ENCODE results near the gene GET4. TPM values are rescaled to one million over a fixed set of nuclear protein-coding genes. Genes with fewer than 3 reads are reported as not detected.
"Not testable (repeated sequence)": the region's sequence is repeated elsewhere in the genome, so short reads cannot be mapped to it uniquely, and the experiment has no call there.

Gene GET4
- total RNA-seq, 2 experiments from 2014 or later, result 84.4 to 96.4 TPM

GRCh38 chr7:845091-845490, 31.3 kb upstream of the GET4 start:
- Histone ChIP-seq H3K4me3 (ENCODE audit: low read length) (no peak overlapping the region), H3K27ac (ENCODE audit: low read depth in 1 of 2, low read length in 2 of 2) (no peak overlapping the region), H3K4me1 (ENCODE audit: insufficient read depth, low read length) (no peaks in the 10 kb centered on the region), H3K9me3 (ENCODE audit: control insufficient read depth in 1 of 2, insufficient read depth in 1 of 2, low read length in 2 of 2) (peaks cover 0 to 12% of the 10 kb centered on the region in 2 experiments), H3K27me3 (ENCODE audit: control insufficient read depth in 1 of 2, insufficient read depth in 2 of 2, low read length in 2 of 2) (no peaks in the 10 kb centered on the region), H3K36me3 (ENCODE audit: insufficient read depth, low read length) (peaks cover 66% of the 10 kb centered on the region)
- Mint-ChIP-seq H3K9me3 (no peaks in the 10 kb centered on the region), H3K4me1 (ENCODE audit: low read depth) (no peaks in the 10 kb centered on the region), H3K27me3 (no peaks in the 10 kb centered on the region), H3K36me3 (ENCODE audit: low read depth) (peaks cover 78% of the 10 kb centered on the region), H3K4me3 (no peak overlapping the region), H3K27ac (no peak overlapping the region)
- CTCF ChIA-PET, result no interaction called here
- DNase-seq (no peak), ATAC-seq (ENCODE audit: poor library complexity) (no peak)
- no peak for TF ChIP-seq CTCF (IDR thresholded peaks at IDR 0.05)
- POLR2A ChIA-PET, result no interaction called here
- intact Hi-C loops (cut with DNase I, micrococcal nuclease), result no loop called here

GRCh38 chr7:845731-846130, 30.6 kb upstream of the GET4 start:
- Histone ChIP-seq H3K4me1 (ENCODE audit: insufficient read depth, low read length) (no peaks in the 10 kb centered on the region), H3K36me3 (ENCODE audit: insufficient read depth, low read length) (peaks cover 64% of the 10 kb centered on the region), H3K4me3 (ENCODE audit: low read length) (no peak overlapping the region), H3K27me3 (ENCODE audit: control insufficient read depth in 1 of 2, insufficient read depth in 2 of 2, low read length in 2 of 2) (no peaks in the 10 kb centered on the region), H3K27ac (ENCODE audit: low read depth in 1 of 2, low read length in 2 of 2) (no peak overlapping the region), H3K9me3 (ENCODE audit: control insufficient read depth in 1 of 2, insufficient read depth in 1 of 2, low read length in 2 of 2) (peaks cover 0 to 12% of the 10 kb centered on the region in 2 experiments)
- ChIA-PET CTCF (no interaction called here), POLR2A (no interaction called here)
- TF ChIP-seq CTCF (IDR thresholded peaks at IDR 0.05), result no peak
- Mint-ChIP-seq H3K27me3 (no peaks in the 10 kb centered on the region), H3K9me3 (no peaks in the 10 kb centered on the region), H3K27ac (no peak overlapping the region), H3K4me3 (no peak overlapping the region), H3K36me3 (ENCODE audit: low read depth) (peaks cover 80% of the 10 kb centered on the region), H3K4me1 (ENCODE audit: low read depth) (no peaks in the 10 kb centered on the region)
- ATAC-seq (ENCODE audit: poor library complexity) (no peak), DNase-seq (no peak)
- intact Hi-C loops (cut with DNase I, micrococcal nuclease), result no loop called here

GRCh38 chr7:846958-847650, 29.2 kb upstream of the GET4 start:
- POLR2A ChIA-PET, result interaction anchor here (0.9 kb wide), 1 partner anchor 31 kb away, joined by 3 read pairs; no protein-coding TSS in a partner anchor
- H3K27me3 Mint-ChIP-seq; H3K4me1 Mint-ChIP-seq (ENCODE audit: low read depth); DNase-seq; H3K4me1 ChIP-seq (ENCODE audit: insufficient read depth, low read length); intact Hi-C loops (cut with DNase I, micrococcal nuclease); H3K4me3 Mint-ChIP-seq; H3K9me3 Mint-ChIP-seq; H3K27ac Mint-ChIP-seq; H3K27ac ChIP-seq (ENCODE audit: low read depth in 1 of 2, low read length in 2 of 2); H3K27me3 ChIP-seq (ENCODE audit: control insufficient read depth in 1 of 2, insufficient read depth in 2 of 2, low read length in 2 of 2); CTCF ChIA-PET; H3K4me3 ChIP-seq (ENCODE audit: low read length); ATAC-seq (ENCODE audit: poor library complexity): not testable (repeated sequence)
- Histone ChIP-seq H3K36me3 (ENCODE audit: insufficient read depth, low read length) (peaks cover 71% of the 10 kb centered on the region), H3K9me3 (ENCODE audit: control insufficient read depth in 1 of 2, insufficient read depth in 1 of 2, low read length in 2 of 2) (peaks cover 0 to 12% of the 10 kb centered on the region in 2 experiments)
- peaks cover 84% of the 10 kb centered on the region for H3K36me3 Mint-ChIP-seq (ENCODE audit: low read depth)

GRCh38 chr7:847728-848127, 28.6 kb upstream of the GET4 start:
- CTCF ChIA-PET, result interaction anchor here (0.9 kb wide), 1 partner anchor 26 kb away, joined by 3 read pairs; no protein-coding TSS in a partner anchor
- Histone ChIP-seq H3K36me3 (ENCODE audit: insufficient read depth, low read length) (peaks cover 72% of the 10 kb centered on the region), H3K9me3 (ENCODE audit: control insufficient read depth in 1 of 2, insufficient read depth in 1 of 2, low read length in 2 of 2) (peaks cover 0 to 12% of the 10 kb centered on the region in 2 experiments)
- H3K27ac ChIP-seq (ENCODE audit: low read depth in 1 of 2, low read length in 2 of 2); H3K4me3 ChIP-seq (ENCODE audit: low read length); H3K4me1 Mint-ChIP-seq (ENCODE audit: low read depth); H3K27ac Mint-ChIP-seq; H3K27me3 Mint-ChIP-seq; H3K27me3 ChIP-seq (ENCODE audit: control insufficient read depth in 1 of 2, insufficient read depth in 2 of 2, low read length in 2 of 2); intact Hi-C loops (cut with DNase I, micrococcal nuclease); H3K9me3 Mint-ChIP-seq; H3K4me3 Mint-ChIP-seq; POLR2A ChIA-PET; DNase-seq; ATAC-seq (ENCODE audit: poor library complexity); H3K4me1 ChIP-seq (ENCODE audit: insufficient read depth, low read length): not testable (repeated sequence)
- H3K36me3 Mint-ChIP-seq (ENCODE audit: low read depth), result peaks cover 84% of the 10 kb centered on the region

Data from CD4-positive, alpha-beta T cell (primary cell).